Measurements from ENCODE around the gene AOX1.

AOX1 gene

DNA sequence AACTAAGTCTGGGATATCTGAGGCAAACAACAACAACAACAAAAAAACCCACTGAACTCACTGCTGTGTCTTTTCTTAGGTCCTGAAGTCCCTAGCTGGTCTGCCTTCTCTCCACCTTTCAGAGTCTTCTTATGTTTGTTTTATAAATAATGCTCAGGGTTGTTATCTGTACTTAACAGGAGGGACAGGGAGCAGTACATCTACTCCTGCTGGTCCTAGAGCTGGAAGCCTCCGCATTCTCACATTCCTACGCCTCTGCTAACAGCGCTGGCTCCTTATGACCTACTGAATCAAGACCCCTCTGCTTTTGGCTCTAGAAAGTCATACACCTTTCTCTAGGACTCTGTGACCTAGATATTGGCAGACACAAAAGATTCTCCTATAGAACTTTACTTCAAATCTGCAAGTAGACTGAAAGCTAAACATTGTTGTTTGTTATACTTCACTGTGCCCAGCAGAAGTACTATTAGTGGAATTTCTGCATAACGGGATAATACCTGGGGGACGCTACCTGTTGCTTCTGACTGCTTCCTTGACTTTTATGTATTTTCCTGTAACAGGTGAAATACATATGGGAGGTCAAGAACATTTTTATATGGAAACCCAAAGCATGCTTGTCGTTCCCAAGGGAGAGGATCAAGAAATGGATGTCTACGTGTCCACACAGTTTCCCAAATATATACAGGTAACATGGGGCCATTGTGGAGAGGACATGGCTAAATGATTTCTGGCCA, 48.6 kb downstream of the AOX1 start:
- TF ChIP-seq, protein P1, sequence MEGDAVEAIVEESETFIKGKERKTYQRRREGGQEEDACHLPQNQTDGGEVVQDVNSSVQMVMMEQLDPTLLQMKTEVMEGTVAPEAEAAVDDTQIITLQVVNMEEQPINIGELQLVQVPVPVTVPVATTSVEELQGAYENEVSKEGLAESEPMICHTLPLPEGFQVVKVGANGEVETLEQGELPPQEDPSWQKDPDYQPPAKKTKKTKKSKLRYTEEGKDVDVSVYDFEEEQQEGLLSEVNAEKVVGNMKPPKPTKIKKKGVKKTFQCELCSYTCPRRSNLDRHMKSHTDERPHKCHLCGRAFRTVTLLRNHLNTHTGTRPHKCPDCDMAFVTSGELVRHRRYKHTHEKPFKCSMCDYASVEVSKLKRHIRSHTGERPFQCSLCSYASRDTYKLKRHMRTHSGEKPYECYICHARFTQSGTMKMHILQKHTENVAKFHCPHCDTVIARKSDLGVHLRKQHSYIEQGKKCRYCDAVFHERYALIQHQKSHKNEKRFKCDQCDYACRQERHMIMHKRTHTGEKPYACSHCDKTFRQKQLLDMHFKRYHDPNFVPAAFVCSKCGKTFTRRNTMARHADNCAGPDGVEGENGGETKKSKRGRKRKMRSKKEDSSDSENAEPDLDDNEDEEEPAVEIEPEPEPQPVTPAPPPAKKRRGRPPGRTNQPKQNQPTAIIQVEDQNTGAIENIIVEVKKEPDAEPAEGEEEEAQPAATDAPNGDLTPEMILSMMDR (IDR thresholded peaks at IDR 0.05): no peak

DNA sequence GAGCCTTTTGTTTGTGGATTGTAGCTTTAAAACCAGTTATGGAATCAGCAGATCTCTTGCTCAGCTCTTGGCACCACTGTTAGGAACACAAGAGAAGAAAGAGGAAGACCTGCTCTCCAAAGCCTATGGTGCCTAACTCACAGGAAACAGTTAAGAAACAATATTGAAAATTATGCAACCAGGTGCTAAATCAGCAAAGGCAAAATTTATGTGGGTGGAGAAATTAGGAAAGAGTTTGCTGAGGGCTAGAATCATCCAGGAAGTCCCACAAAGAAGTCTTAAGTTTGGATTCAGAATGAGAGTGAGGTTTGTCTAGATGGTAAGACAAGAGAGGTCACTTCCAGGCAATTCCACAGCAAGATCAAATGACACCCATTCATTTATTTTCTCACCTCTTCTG, 49.4 kb downstream of the AOX1 start:
- TF ChIP-seq, protein P1 (IDR thresholded peaks at IDR 0.05): no peak

DNA sequence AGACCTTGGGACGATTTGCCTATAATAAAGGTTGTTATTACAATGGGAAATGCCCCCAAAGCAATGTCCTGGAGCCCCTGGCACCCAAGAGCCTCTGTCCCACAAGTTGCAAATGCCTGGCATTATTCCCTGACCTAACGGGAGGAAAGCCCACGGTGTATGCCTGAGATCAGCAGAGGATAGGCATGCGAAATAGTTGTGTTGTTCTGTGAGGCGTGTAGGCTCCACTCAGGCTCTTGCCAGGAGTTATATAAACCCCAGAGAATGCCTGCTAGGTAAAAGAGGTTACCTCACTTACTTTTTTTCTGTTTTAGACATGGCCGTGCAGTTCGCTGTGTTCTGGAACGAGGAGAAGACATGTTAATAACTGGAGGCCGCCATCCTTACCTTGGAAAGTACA, 52.1 kb downstream of the AOX1 start:
- TF ChIP-seq, protein P1 (IDR thresholded peaks at IDR 0.05): no peak

DNA sequence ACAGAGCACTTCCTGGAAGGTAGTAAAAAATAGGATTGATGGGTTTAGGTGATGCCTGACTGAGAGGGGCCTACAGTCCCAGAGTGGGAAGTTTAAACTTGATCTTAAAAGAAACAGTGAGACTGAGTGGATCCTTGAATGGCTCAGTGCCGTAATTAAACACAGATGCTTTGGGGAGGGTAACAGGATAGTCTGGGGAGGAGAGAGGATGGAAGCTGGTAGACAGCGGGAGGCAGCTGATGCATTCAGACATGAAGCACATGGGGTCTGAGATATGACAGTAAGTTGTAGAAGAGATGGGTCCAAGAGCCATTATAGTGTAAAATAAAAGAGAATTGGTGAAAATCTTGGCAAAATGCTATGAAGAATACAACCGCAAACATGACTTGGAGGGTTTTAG, 54.4 kb downstream of the AOX1 start:
- TF ChIP-seq, protein P1 (IDR thresholded peaks at IDR 0.05): no peak

DNA sequence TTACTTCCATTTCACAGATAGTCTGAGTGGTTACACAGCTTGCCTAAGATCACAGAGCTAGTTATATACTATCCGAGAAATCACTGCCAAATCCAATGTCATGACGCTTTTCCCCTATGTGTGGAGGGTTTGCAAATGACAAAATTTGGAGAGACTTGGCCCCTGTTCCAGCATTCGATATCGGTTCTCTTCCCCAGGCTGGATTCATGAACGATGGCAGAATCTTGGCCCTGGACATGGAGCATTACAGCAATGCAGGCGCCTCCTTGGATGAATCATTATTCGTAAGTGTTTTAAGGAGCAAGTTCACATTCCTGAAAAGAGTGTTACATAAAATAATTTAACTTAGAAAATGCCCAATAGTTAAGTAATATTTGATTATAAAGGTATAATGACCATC, 55.1 kb downstream of the AOX1 start:
- TF ChIP-seq, protein P1 (IDR thresholded peaks at IDR 0.05): no peak

DNA sequence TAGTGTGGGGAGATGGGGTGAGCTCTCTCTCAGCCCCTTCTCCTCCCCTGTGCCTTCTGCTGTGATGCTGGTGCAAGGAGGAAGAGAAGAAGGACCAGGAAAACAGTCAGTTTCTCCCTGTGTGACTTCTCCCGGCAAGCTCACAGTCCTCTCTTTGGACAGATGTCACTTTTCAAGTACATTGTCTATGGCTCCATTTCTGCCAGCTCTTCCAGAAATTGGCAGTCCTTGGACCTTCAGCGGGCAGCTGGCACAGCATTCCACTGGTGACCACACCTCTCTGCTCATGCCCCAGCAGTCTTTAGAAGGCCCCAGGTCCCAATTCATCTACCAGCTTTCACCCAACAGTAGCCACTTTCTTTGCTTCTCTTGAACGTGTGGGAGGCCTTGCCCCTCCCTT, 63.9 kb downstream of the AOX1 start:
- TF ChIP-seq, protein P1 (IDR thresholded peaks at IDR 0.05): no peak

DNA sequence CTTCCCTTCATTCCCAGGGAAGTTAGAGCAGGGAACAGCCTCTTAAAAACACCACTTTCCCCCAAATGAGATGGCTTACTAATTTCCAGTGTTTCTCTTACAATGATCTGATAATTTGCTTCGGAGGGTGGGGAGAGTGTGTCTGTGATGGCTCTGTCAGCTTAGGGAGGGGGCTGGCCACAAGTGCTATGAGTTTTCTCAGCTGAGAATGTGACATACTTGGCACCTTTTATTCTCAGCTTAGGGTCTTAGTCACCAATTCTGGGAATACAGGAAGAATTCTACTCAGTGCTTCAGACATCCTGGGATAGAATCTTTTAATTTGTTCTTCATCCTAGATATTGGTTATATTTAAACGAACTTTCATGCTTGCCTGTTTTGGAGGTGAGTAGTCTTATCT, 64.4 kb downstream of the AOX1 start:
- TF ChIP-seq, protein P1 (IDR thresholded peaks at IDR 0.05): no peak

DNA sequence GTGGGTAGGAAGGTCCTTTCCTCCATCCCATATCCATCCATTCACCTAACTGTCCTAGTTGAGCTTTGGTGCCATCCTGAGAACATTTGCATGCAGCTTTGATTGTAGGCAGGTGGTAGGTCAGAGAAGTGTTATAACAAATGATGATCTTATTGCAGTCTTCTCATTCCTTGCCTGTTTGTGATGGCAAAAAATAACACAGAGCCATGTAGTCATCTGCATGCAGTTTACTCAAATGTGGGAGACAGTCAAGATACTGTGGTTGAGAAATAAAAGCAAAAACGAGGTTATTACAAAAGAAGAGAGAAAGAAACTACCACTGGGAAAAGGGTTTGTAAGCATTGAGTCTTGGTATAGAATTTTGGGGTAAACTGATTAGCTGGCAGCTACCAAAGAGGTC, 66.3 kb downstream of the AOX1 start:
- TF ChIP-seq, protein P1 (IDR thresholded peaks at IDR 0.05): no peak
